ENCODE data around the gene PHF21A. TPM values are rescaled to one million over a fixed set of nuclear protein-coding genes. Genes with fewer than 3 reads are reported as not detected.
"Not testable (repeated sequence)": the region's sequence is repeated elsewhere in the genome, so short reads cannot be mapped to it uniquely, and the experiment has no call there.

The PHF21A gene
- total RNA-seq, 1 donor from 2014 or later = 17.2 TPM

DNA sequence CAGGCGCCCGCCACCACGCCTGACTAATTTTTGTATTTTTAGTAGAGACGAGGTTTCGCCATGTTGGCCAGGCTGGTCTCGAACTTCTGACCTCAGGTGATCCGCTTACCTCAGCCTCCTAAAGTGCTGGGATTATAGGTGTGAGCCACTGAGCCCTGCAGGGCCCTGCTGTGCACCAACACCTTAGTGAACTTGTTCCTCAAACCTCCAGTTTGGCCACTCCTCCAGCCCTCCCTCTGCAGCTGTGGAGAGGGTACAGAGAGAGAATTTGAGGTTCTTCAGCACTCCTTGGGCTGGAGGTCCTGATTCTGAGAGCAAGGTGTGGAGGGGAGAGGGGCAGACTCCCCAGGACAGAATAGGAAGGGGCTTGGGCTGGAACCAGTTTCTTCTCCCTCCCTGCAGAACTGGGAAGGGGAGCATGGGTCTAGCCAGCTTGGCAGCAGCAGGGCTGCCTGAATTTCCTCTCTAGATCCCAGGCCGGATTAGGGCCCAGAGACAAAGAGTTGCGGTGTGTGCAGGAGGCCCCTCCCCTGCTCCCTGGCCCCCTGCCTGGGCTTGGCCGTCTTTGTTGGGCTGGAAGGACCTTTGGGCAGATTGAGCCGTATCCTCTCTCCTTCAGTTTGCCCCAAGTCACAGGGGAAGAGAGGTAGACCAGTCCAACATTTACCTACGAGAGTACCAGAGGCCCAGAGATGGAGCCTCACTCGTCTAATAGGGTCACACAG lies 201.3 kb downstream of the PHF21A start:
- ATAC-seq = no peak

DNA sequence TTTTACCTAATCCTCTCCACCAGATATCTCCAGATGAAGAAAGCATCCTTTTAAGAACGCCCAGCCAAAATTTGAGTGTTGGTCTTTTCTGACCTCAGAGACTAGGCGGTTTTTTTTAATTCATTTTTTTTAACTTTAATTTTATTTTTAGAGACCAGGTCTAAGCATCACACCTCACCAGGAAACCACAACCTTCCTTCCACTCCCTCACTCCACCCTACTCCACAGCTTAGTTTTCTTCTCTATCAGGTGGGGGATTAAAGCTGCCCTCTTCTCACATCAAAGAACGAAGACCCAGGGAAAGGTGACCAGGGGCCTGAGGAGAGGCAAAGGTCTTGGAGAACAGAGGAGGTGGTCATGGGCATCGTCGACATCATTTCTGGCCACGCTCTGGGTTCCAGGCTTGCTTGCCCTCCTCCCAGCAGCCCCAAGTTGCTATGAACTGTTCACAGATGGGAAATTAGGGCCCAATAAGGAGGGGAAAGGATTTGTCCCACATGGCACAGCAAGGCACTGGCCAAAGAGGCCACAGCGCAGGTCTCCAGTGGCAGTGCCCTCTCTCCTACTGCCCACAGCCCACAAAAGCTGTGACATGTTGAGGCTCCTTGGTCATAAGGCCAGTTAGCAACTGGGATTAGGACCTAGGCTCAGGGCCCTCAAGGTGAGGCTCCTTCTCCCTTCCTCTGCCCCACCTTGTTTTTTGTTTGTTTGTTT lies 202.1 kb downstream of the PHF21A start:
- no peak for ATAC-seq

DNA sequence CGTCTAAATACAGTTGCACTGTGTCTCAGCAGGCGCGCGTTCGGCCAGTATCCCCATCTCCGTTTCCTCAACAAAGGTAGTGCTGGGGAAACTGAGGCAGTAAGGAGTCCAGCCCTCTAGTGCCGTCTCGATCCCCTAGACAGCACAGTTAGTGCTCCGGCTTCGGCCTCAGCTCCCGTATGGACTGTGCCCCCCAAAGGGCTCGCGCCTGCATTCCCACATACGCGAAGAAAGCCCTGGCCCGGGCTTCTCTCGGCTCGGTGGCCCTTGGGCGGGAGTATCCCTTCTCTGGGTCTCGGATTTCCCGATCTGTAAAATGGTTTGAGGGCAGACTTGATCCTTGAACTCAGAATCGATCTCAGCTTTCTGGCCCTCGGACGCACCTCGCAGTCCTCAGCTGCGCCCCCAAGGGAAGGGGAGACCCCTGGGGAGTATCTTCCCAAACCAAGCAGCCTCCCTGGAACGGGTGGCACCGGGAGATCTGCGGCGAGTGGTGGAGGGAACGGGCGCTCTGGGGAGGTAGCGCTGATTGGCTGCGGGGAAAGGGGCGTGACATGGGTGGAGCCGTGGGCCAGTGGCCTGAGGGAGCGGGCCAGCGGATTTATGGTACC lies 202.8 kb downstream of the PHF21A start:
- peak; percentile 47 for ATAC-seq

- peak; percentile 94 for ATAC-seq
Measured at GRCh38 chr11:45917623-45918330, 203.5 kb downstream of the PHF21A start, which contains the start of gene PEX16. Gene PEX16, minus strand, starts transcription at chr11:45917877. Its CDS starts 66 bp downstream, at chr11:45917811.

- ATAC-seq = no peak
Measured at GRCh38 chr11:45917286-45917622, 204.0 kb downstream of the PHF21A start.

DNA sequence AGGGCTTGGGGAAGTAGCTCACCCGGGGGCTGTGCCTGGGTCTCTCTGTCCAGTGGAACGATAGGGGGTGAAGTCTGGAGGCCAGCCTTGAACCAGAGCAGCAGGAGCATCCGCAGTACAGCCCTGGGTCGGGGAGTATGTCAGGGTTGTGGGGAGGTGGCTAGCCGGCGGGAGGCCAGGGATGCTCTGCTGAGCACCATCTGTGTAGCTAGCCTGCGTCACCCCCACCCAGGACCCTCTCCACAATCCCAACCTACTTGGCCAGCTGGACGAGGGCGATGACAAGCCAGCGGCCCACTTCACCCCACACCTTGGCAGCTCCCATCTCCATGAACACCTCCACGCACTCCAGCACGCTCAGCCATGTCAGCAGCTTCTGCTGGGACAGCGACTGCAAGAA lies 205.8 kb downstream of the PHF21A start:
- no peak for ATAC-seq

GRCh38 chr11:45913942-45914635 lies 207.2 kb downstream of the PHF21A start:
- ATAC-seq = no peak

GRCh38 chr11:45913514-45913913 lies 207.7 kb downstream of the PHF21A start:
- ATAC-seq = no peak

GRCh38 chr11:45910623-45911022 lies 210.6 kb downstream of the PHF21A start:
- ATAC-seq = no peak

DNA sequence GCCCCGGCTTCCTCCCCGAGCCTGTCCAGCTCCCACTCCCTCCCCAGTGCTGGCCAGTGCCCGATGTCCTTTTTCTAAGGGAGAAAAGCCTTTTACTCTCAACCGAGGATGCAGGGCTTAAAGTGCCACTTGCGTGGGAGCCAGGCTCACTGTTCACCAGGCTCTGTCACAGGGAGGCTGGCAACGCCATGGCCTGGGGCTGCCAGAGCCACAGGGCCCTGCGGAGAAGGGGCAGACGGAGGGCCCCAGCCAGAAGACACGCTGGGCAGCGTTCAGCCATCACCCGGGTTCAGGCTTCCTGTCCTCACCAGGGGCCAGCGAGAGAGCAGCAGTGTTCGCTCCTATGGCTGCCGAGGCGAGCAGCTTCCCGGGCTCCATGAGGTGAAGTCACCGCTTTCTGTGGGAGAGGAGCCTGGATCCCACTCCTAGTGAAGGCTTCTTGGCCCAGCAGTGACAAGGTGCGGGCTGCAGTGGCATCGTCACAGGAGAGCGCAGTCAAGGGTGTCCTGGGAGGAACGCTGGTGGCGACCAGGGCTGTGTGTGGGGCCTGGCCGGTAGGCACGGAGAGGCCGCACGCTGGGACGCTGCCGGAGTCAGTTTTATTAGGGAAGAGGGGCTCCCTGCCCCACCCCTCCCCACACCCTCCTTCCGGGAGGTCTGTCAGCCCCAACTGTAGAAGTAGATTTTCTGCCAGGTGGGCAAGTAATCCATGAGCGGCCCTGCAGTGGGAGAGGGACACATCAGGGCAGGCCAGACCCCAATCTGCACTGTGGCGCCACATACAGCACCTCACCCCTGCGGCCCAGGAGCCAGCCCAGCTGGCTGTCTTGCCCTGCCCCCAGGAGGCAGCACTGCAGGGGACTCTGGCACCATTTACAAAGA lies 211.4 kb downstream of the PHF21A start:
- no peak for ATAC-seq

- ATAC-seq = peak; percentile 1
Measured at GRCh38 chr11:45907911-45908370, 213.3 kb downstream of the PHF21A start.

- peak; percentile 47 for ATAC-seq
Measured at GRCh38 chr11:45906965-45907611, 214.2 kb downstream of the PHF21A start, which contains the start of gene FREY1. Gene FREY1, minus strand, starts transcription at chr11:45907271. Its CDS starts 26 bp downstream, at chr11:45907245.

- ATAC-seq = no peak
Measured at GRCh38 chr11:45906096-45906682, 215.1 kb downstream of the PHF21A start.

DNA sequence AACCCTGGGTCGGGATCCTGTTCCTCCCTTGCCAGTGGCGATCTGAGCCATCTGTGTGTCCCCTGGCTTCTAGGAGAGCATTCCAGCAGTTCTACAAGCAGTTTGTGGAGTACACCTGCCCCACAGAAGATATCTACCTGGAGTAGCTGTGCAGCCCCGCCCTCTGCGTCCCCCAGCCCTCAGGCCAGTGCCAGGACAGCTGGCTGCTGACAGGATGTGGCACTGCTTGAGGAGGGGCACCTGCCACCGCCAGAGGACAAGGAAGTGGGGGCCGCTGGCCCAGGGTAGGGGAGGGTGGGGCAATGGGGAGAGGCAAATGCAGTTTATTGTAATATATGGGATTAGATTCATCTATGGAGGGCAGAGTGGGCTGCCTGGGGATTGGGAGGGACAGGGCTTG lies 215.7 kb downstream of the PHF21A start:
- not testable (repeated sequence) for ATAC-seq

GRCh38 chr11:45905095-45905494 lies 216.2 kb downstream of the PHF21A start:
- ATAC-seq = no peak

DNA sequence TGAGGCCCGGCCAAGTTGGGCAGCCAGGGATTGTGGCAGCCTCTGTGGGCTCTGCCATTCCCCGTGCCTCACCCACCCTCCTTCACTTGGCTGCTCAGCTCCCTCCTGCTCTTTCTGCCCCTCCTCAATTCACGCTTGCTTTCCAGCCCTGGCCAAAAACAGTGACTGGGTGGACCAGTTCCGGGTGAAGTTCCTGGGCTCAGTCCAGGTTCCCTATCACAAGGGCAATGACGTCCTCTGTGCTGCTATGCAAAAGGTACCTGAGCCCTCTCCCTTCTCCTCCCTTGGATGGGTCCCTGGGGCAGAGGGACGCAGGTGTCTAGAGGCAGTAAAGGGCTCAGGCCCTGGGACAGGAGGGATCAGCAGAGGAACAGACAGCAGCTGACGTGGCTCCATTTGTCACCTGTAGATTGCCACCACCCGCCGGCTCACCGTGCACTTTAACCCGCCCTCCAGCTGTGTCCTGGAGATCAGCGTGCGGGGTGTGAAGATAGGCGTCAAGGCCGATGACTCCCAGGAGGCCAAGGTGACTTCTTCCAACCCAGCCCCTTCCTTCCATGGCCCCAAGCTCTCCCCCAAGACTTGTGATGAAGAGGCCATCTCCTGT lies 216.8 kb downstream of the PHF21A start:
- no peak for ATAC-seq

GRCh38 chr11:45902452-45903380 lies 218.5 kb downstream of the PHF21A start:
- no peak for ATAC-seq

DNA sequence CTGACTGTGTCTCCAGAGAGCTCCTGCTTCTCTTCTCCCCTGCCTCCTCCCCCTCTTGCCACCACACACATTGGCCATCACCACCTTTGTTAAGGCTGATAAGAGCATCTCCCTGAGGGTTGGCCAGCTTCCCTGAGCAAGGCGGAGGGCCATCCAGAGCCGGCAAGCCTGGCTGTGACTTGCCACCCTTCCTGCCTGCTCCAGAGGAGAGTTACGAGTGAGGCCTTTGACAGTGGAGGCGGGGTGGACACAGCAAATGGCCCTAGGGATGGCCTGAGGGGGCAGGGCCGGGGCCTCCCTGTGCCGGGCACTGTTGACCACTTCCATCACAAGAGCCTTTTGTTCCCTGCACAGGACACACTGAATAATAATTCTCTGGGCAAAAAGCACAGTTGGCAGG lies 219.6 kb downstream of the PHF21A start:
- ATAC-seq = no peak
